Thymus (tissue), 14 donors: ENCODE data around the gene PROZ. TPM values are rescaled to one million over a fixed set of nuclear protein-coding genes. Genes with fewer than 3 reads are reported as not detected.
"Not testable (repeated sequence)": the region's sequence is repeated elsewhere in the genome, so short reads cannot be mapped to it uniquely, and the experiment has no call there.

Experiments
- DNase-seq, 9 donors: peaks; one replicate each; pipeline ENCODE4 v3.0.0-alpha.2; 2013; ENCODE audit warnings: low spot score in 9 of 9, low read depth in 6 of 9, missing footprints in 1 of 9
- H3K27ac ChIP-seq, 2 donors: one replicate each; pipeline ENCODE4 v1.5.1; 2013; ENCODE audit warnings: control low read depth in 1 of 2, low read depth in 1 of 2, low read length in 1 of 2, mild to moderate bottlenecking in 1 of 2, moderate library complexity in 1 of 2
- H3K27me3 ChIP-seq, 2 donors: one replicate each; pipeline ENCODE4 v1.5.1; 2013; ENCODE audit warnings: low read length in 1 of 2; ENCODE audit not compliant: control insufficient read depth in 2 of 2, insufficient read depth in 1 of 2
- H3K36me3 ChIP-seq, 2 donors: one replicate each; pipeline ENCODE4 v1.5.1; 2013; ENCODE audit warnings: low read length in 1 of 2, mild to moderate bottlenecking in 1 of 2, moderate library complexity in 1 of 2; ENCODE audit not compliant: control insufficient read depth in 2 of 2, insufficient read depth in 2 of 2
- H3K4me1 ChIP-seq, 2 donors: one replicate each; pipeline ENCODE4 v1.5.1; 2013; ENCODE audit warnings: low read length in 2 of 2; ENCODE audit not compliant: control insufficient read depth in 2 of 2, insufficient read depth in 2 of 2
- H3K4me3 ChIP-seq, 2 donors: one replicate each; pipeline ENCODE4 v1.5.1; 2013; ENCODE audit warnings: low read length in 2 of 2, control low read depth in 1 of 2, mild to moderate bottlenecking in 1 of 2
- H3K9me3 ChIP-seq, 2 donors: one replicate each; pipeline ENCODE4 v1.5.1; 2013; ENCODE audit warnings: low read length in 1 of 2, mild to moderate bottlenecking in 1 of 2; ENCODE audit not compliant: control insufficient read depth in 2 of 2, insufficient read depth in 1 of 2
- WGBS: extraction: QIAGEN DNeasy Blood & Tissue Kit; methylation state at CpG from one replicate; pipeline ENCODE4 v1.1.7; 2013; 5-methylcytosine and 5-hydroxymethylcytosine counted together
- long read RNA-seq, 10 donors: transcript quantifications; one replicate each; lab custom pipeline, GENCODE V29; 2026
- polyA plus RNA-seq: library from polyadenylated mRNA; stranded (reverse); fragments of 200-250 nt; gene quantifications from one replicate; pipeline ENCODE4 v1.2.3, GENCODE V29; 2013
- total RNA-seq: library from RNA; stranded (reverse); fragments of 120-200 nt; gene quantifications from one replicate; pipeline ENCODE4 v1.2.4, GENCODE V29; 2013
- donor health status: healthy.

The PROZ gene, protein sequence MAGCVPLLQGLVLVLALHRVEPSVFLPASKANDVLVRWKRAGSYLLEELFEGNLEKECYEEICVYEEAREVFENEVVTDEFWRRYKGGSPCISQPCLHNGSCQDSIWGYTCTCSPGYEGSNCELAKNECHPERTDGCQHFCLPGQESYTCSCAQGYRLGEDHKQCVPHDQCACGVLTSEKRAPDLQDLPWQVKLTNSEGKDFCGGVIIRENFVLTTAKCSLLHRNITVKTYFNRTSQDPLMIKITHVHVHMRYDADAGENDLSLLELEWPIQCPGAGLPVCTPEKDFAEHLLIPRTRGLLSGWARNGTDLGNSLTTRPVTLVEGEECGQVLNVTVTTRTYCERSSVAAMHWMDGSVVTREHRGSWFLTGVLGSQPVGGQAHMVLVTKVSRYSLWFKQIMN
- total RNA-seq (0.05 TPM), polyA plus RNA-seq (0.07 TPM)
- long read RNA-seq, donor 1: 0 reads
- long read RNA-seq, donor 2: 0 reads
- long read RNA-seq, donor 3: 0 reads
- long read RNA-seq, donor 4: 0 reads
- long read RNA-seq, donor 5, partial matches to known transcripts: 21 of 31 reads
- long read RNA-seq, donor 5, other reads (novel, unspliced or antisense): 10 of 31 reads
- long read RNA-seq, donor 6: 0 reads
- long read RNA-seq, donor 7: 0 reads
- long read RNA-seq, donor 8: 0 reads
- long read RNA-seq, donor 9: 0 reads
- long read RNA-seq, donor 10: 0 reads

DNA sequence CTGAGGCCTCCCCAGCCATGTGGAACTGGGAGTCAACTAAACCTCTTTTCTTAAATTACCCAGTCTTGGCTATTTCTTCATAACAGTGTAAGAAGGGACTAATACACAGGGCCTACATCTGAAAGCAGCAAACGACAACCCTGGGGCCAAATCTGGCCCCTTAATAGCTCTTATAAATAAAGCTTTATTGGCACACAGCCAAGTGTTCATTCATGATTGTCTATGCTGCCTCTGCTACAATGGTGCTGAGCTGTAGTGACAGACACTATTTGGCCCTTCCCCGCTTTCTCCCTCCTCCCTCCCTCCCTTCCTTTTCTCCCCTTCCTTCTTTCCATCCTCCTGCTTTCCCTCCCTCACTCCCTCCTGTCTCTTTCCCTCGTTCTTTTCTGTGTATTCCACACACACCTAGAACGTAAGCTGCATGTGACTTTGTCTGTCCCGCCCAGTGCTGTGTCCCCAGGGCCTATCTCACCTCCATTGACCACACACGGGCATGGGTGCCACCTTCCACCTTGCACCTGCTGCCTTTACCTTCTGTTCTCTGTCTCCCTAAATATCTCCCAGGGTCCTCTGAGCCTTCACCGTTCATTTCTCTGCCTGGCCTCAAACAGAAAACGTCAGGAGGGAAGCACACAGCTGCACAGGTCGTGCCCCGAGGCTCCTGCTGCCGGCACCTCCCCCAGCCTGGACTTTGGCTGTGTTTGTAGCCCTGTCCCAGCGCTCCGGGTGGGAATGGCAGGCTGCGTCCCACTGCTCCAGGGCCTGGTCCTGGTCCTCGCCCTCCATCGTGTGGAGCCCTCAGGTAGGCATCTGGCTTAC lies at the start of gene PROZ:
Gene PROZ (plus strand): TSS at position 720 of the 819 bp plus-strand sequence. CDS start 13 bp downstream, at position 733.
- no peak for DNase-seq
- Histone ChIP-seq H3K27me3 (peaks cover 3 to 42% of the 10 kb centered on the region in 2 donors), H3K9me3 (peaks cover under 1 to 9% of the 10 kb centered on the region in 2 donors), H3K36me3 (no peaks in the 10 kb centered on the region), H3K4me3 (no peak within 1 kb of the TSS), H3K4me1 (peaks cover 15 to 23% of the 10 kb centered on the region in 2 donors), H3K27ac (no peak within 1 kb of the TSS)
- WGBS: 88% methylated on average over 16 of the region's 16 CpGs

DNA sequence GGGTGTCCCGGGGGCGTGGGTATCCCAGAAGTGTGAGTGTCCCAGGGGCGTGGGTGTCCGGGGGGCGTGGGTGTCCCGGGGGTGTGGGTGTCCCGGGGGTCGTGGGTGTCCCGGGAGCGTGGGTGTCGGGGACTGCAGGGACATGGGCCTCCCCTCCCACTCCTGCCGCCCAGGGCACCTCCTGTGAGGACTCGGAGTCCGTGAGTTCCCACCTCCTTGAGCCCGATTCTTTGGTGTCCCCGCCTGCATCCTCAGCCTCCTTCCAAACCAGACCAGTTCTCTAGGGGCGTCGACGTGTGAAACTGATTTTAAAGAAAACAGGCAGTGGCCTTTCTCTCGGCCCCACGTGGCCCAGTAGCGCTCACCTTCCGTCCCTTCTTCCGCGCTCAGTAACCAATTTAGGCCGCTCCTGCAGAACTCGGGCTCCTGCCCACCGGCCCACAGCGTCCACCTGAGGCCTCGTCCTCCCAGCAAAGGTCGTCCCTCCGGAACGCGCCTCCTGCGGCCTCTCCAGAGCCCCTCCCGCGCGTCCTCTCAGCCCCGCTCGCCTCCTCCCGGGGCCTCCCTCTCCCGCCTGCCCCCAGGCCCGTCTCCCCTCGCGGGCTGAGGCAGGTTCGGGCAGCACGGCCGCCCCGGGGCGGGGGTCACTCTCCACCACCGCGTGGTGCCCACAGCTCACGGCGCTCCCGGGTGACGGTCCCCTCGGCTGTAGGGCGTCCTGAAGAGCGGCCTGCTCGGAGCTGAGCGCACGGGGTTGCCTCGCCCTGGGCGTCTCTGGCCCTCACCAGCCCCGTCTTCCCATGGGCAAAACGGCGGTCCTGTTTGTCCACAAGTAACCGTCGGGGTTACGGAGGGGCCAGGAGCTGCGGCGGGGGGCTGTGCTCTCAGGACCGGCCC lies 49.0 kb upstream of the PROZ start:
- Histone ChIP-seq H3K27ac (no peak overlapping the region), H3K27me3 (peaks cover 21 to 44% of the 10 kb centered on the region in 2 donors), H3K4me1 (no peaks in the 10 kb centered on the region), H3K4me3 (no peak overlapping the region), H3K9me3 (peaks cover 0 to 8% of the 10 kb centered on the region in 2 donors), H3K36me3 (no peaks in the 10 kb centered on the region)
- WGBS: 39% methylated on average over 73 of the region's 73 CpGs
- DNase-seq: no peak

DNA sequence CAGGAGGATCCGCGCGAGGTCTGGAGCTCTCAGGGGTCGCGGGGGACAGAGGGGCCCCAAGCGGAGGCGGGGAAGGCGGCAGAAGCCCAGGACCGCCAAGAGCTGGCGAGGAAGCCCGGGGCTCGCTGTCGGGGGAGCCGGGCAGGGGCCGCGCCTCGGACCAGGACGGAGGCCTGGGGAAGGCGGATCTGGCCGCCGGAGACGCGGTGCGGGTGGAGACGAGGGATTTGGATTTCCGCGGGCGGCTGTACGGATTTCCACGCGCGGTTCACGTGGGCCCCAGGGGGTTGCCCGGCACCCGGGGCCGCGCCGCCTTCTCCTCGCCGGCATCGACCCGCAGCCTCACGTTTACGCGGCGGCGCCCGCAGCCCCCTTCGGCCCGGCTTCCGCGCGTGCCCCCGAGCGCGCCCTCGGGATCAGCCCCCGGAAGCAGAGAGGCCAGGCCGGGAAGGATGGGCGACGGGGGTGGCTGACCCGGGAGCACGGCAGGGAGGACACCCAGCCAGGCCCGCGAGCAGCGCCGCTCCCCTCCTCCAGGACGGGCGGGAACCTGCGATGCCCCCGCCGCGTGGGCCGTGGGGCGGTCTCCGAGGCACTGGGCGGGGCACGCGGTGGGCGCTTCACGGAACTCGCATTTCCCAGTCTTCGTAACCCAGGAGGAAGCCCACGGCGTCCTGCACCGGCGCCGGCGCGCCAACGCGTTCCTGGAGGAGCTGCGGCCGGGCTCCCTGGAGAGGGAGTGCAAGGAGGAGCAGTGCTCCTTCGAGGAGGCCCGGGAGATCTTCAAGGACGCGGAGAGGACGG lies 48.2 kb upstream of the PROZ start:
- Histone ChIP-seq H3K4me3 (peak overlapping the region in 1 of 2 donors; percentile 32), H3K9me3 (peaks cover 0 to 8% of the 10 kb centered on the region in 2 donors), H3K27me3 (peaks cover 21 to 45% of the 10 kb centered on the region in 2 donors), H3K4me1 (no peaks in the 10 kb centered on the region), H3K36me3 (no peaks in the 10 kb centered on the region), H3K27ac (no peak overlapping the region)
- 3% methylated on average over 99 of the region's 99 CpGs for WGBS
- peak in 1 of 9 donors; percentile 5 for DNase-seq

DNA sequence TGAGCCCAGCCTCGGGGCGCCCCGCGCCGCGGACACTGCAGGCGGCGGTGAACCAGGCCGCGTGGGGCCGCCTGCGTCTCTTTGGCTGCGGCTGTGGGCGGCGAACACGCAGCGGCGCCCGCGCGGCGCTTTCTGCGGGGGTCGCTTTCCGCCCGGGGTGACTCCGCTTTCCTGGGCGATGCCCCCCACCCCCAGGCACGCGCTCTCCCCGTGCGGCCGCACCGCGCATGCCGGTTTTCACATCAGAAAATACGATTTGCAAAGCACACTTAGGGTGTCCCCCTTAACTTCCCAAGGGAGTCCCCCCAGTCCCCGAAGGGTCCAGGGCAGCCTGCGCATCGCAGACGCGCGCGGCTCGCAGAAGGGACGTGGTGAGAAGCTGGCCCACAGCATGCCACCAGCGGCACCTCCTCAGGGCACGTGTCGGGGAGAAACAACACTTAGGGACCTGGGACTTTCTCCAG lies 47.6 kb upstream of the PROZ start:
- WGBS: 24% methylated on average over 49 of the region's 49 CpGs

DNA sequence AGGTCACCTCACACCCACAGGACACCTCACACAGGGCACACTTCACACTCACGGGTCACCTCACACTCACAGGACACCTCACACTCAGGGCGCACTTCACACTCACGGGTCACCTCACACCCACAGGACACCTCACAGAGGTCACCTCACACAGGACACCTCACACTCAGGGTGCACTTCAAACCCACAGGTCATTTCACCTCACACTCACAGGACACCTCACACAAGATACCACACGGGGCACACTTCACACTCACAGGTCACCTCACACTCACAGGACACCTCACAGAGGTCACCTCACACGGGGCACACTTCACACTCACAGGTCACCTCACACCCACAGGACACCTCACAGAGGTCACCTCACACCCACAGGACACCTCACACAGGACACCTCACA lies 46.6 kb upstream of the PROZ start:
- H3K4me3 ChIP-seq, H3K27ac ChIP-seq, H3K36me3 ChIP-seq, DNase-seq, H3K9me3 ChIP-seq, H3K4me1 ChIP-seq: not testable (repeated sequence)
- peaks cover 21 to 45% of the 10 kb centered on the region in 2 donors for H3K27me3 ChIP-seq
- WGBS: 95% methylated on average over 5 of the region's 5 CpGs

More for the DNA sequence above, 47.6 kb upstream of the PROZ start:
- H3K27ac ChIP-seq: no peak overlapping the region
- H3K36me3 ChIP-seq: no peaks in the 10 kb centered on the region
- H3K27me3 ChIP-seq: peaks cover 21 to 45% of the 10 kb centered on the region in 2 donors
- peak overlapping the region in 1 of 2 donors; percentile 32 for H3K4me3 ChIP-seq
- peaks cover 0 to 8% of the 10 kb centered on the region in 2 donors for H3K9me3 ChIP-seq
- no peak for DNase-seq
- H3K4me1 ChIP-seq: no peaks in the 10 kb centered on the region

DNA sequence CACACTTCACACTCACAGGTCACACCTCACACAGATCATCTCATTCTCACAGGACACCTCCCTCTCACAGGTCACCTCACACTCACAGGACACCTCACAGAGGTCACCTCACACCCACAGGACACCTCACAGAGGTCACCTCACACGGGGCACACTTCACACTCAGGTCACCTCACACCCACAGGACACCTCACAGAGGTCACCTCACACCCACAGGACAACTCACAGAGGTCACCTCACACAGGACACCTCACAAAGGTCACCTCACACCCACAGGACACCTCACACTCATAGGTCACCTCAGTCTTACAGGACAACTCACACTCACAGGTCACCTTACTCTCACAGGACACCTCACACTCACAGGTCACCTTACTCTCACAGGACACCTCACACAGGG lies 46.0 kb upstream of the PROZ start:
- 85% methylated on average over 1 of the region's 1 CpG for WGBS
- H3K4me3 ChIP-seq, H3K27ac ChIP-seq, DNase-seq, H3K36me3 ChIP-seq, H3K9me3 ChIP-seq, H3K4me1 ChIP-seq: not testable (repeated sequence)
- peaks cover 21 to 45% of the 10 kb centered on the region in 2 donors for H3K27me3 ChIP-seq

DNA sequence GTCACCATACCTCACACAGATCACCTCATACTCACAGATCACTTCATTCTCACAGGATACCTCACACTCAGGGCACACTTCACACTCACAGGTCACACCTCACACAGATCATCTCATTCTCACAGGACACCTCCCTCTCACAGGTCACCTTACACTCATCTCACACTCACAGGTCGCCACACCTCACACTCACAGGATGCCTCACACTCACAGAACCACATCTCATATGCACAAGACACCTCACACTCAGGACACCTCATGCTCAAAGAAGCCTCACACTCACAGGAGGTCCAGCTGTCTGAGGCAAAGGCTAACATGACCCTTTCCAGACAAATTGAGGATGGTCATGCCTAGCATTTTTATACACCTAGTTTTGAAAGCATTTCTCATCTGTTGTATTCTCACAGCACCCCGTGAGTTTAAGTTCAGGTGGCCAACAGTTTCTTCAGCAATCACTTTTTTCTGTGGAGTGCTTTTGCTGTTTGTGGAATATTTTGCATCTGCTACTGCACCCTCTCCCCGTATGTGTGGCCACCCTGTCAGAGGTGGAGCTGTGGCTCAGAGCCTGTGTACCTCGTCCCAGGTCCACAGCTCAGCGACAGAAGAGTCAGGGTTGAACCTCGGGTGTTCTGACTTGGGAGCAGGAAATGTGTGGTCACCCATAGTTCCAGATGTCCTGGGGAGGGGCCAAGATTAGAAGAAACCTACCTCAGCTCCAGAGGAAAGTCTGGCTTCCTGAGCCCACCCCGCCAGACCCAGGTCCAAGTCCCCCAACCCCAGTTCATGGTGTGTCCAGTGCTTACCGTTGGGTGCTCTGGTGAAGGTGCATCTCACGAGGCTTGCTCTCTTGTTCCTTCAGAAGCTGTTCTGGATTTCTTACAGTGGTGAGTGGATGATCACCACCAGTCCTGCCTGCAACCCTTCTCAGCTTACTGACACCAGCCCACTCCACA lies 45.3 kb upstream of the PROZ start:
- peaks cover 0 to 8% of the 10 kb centered on the region in 2 donors for H3K9me3 ChIP-seq
- H3K4me3 ChIP-seq: no peak overlapping the region
- no peaks in the 10 kb centered on the region for H3K4me1 ChIP-seq
- H3K36me3 ChIP-seq: no peaks in the 10 kb centered on the region
- peaks cover 21 to 45% of the 10 kb centered on the region in 2 donors for H3K27me3 ChIP-seq
- DNase-seq: no peak
- no peak overlapping the region for H3K27ac ChIP-seq
- 21% methylated on average over 9 of the region's 9 CpGs for WGBS
